IPS-NIHi11 (cell line): ENCODE measurements around the gene DNAJB13.

Experiments
- DNase-seq: peaks from one replicate; pipeline ENCODE4 v3.0.0; 2012; ENCODE audit warnings: mixed read lengths, low spot score

DNAJB13 gene

DNA sequence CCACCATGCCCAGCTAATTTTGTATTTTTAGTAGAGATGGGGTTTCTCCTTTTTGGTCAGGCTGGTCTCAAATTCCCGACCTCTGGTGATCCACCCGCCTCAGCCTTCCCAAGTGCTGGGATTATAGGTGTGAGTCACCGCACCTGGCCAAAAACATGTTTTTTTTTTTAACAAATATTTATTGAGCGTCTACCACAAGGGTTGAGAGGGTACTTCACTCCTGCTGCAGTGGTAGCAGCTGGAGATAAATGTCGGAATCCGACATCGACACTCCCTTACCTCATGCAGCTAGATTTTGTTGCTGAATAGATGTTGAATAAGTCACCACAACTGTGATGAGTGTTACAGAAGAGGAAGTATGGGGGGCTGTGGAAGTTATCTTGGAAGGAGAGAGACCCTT is 971 bp downstream of the DNAJB13 start:
- DNase-seq = no peak

DNA sequence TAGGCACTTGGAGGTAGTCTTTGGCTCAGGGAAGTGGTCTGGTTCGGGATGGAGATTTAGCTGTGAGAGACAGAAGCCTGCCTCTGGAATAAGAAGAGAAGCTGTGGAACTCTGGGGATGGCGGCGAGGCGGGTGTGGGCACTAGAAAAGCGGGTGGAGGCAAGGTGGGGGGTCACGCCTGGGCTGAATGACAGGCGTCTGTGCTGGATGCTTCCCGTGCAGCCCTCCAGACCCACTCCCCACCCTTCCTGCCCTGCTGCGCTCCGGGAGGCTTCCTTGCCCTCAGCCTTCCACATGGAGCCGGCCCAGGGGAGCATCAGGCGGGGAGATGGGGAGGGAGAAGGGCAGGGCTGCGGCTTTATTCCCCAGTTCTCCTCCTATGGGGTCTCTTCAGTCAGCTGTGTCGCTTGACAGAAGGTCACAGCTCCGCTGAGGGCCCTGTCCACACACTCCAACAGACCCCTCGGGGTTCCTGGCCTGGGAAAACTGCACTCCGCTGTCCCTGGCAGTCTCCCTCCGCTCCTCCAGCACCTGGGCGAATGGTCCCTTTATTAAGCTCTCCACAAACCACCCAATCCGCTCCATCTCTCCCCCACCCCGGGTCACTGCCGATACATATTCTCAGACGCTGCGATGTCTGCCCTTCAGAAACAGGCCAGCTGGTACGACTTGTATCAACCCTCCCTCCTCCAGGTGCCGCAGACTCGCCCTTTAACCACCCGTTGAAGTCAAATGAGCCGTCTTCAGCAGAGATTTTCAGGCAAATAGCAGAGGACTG is 6.2 kb downstream of the DNAJB13 start:
- no peak for DNase-seq

DNA sequence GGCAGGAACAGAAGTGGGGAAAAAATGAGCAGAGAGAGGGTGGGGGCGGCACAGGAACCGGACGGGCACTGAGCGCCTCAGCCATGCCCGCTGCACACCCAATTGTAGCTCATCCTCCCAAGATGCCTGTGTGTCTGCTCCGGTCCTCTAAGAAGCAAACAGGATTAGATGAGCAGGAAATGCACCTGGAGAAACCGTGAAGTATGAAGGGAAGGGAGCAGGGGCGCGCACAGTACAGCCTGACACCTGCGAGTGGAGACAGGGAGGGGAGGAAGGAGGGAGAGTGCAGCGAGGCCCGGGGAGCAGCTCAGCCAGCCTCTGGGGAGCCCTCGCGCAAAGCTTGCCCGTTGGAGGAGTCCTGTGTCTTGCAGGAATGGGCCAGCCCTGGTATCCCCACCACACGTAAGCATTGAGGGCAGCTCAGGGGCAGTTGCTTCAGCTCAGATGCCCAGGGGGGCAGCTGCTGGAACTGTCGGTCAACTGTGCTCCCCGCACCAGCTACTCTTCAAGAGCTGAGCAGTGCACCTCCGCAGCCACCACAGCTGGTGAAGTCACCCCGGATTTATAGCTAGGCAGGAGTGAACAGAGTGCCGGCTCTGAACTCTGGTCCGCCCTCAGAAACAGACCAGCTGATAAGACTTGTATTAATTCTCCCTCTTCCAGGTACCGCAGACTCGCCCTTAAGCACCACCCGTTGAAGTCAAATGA is 7.0 kb downstream of the DNAJB13 start:
- DNase-seq = no peak

DNA sequence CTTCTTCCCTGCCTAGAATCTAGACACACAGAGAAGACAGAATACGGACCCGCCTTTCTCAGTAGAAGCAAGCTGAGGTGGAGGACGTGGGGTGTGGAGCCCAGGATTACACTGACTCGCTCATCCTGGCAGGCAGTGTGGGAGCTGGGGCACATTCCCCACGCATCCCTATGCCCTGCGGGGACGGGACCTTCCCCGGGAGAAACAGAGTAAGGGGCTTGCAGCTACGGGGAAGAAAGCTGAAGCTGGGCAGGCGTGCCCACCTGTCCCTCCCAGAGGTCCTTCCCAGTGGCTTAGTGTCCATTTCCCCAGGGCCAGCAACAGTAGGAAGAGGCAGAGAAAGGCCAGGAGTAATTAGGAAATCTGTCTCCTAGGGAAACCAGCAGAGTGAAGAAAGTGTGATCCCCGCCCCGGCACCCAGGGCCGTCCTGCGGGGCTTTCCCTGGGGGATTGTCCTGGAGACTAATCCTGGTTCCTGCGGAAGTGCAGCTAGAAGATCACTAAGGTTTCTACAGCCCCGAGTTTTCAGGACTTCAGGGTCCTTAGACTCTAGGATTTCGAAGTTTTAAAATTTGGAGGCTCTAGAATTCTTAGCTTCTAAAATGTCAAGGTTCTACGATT is 7.8 kb downstream of the DNAJB13 start:
- DNase-seq = no peak

DNA sequence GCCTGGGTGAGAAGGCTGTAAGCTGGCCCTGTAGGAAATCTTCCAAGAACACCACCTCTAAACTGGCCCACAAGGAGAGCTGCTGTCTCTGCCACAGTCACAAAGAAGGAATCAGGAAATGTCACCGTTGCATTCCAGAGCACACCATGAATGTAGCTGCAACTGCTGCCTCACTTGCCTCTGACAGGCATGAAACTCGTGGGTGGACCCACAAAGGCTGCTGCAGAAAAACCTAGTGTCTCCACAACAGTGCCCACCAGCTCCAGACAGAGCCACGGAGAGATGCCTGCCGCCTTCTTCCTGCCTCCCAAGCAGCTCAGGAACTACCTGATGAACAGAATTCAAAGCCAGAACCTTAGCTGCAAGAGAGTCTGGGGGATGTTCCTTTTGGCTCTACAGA is 10.5 kb downstream of the DNAJB13 start:
- DNase-seq = no peak

DNA sequence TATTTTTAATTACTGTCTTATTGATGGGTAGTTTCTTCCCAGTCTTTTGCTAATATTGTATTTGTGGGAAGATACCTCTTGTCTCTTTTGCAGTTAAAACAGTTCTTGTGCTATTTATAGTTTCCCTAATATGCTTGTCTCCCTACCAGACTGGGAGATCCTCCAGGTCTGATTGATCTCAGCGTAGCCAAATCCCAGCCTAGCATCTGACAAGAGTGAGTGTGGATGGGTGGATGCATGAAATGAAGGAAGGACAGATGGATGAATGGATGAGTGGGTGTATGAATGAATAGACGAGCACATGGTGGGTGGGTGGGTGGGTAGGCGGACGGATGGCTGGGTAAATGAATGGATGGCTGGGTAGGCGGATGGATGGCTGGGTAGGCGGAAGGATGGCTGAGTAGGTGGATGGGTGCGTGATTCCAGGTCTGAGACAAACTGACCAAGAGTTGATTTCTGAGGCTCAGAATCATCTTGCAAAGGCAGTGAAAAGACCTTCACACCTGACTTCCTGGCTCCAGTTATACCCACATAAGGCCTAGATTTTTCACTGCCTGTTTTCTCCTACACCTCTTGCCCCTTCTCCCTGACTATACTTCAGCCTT is 11.4 kb downstream of the DNAJB13 start:
- DNase-seq = no peak

DNA sequence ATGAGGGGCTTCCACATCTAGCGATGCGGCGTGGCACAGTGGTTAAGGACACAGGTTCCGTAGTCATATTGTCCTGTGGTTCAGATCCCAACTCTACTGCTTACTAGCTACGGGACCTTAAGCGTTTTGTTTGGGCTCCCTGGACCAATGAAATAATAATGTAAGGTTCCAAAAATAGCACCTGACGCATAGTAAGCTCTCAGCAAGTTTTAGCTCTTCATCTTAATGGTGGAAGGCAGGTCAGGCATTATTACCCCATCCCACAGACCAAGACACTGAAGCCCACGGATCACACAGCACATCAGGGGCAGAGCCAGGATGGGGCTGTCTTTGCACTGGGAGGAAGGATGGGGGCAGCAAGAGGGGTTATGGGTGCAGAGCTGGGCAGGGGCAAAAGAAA is 13.0 kb downstream of the DNAJB13 start:
- no peak for DNase-seq

DNA sequence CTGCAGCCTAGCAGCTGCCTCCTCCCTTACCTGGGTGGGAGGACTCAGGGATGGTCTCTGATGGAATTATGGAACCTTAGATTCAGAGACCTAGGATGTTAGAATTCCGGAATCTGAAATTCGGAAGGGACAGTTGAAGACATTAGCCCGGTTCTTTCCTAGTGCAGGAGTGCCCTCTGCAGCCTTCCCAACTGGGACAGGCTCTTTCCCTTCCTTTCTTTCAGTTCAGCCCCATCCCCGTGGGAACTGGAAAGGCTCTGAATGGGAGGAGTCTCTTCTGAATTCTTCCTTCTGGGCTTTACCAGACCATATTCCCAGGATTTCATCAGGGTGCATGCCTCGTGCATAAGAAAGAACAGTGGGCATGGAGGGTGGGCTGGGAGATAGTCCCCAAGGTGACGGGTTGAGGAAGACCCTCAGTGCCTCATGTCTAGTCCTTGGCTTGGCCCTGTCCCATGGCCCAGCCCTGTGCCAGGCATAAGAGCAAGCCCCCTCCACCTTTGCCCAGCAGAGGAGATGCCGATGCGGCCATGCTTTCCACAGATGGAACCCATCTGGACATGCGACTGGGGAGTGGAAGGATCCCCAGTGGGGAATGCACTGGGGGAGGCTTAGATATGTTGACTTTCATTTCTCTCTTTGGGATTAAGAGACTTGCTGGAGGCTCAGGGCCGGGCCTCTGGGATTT is 14.4 kb downstream of the DNAJB13 start:
- DNase-seq = no peak

DNA sequence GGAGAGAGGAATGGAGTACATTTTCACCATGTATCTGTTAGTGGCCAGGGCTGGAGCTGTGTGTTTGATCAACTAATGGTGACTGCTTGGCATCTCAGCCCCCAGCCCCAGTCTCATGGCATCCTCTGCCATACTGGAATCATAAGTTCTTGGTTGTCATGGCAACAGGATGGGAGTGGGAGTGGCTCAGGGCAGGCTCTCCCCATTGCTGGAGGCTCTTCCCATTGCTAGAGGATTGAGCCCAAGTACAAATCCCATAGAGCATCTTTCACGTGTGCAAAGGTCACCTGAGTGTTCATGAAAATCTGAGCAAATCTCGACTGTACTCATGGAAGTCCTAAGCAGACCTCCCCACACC is 14.9 kb downstream of the DNAJB13 start:
- DNase-seq = no peak

DNA sequence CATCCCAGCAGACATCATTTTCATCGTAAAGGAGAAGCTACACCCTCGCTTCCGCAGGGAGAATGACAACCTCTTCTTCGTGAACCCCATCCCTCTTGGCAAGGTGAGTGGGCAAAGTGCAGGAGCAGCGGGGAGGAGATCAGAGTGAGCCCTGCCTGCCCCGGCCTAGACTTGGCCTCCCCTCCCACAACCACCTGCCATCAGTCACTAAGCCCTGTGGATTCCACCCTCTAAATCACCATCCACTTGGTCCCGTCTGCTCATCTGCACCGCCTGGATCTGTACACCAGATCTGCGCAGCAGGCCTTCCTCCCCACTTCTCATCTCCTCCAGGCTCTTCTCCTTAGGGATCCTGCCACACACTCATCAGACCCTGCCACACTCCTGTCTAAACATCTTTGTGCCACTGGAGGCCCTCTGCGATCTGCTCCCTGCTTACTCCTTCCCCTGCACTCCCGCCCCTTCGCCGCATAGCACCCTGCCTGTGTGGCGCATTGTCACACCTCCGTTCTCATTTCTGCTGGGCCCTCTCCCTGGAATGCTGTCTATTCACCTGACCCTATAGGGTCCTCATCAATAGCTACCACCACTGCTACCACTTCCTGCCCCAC is 17.6 kb downstream of the DNAJB13 start:
- no peak for DNase-seq

DNA sequence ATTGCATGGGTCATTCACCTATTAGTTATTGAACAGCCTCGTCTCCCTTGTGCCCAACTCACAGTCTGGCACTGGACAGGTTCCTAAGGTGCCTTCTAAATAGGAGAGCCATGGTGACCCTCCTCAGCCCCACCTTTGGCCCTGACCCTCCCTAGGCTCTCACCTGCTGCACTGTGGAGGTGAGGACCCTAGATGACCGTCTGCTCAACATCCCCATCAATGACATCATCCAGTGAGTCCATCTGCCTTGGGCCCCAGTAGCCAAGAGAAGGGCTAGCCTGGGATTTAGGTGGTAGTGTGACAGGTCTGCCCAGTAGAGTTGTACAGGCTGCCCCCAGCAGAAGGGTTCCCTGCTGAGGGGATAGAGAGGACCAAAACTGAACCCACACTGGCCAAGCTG is 18.3 kb downstream of the DNAJB13 start:
- DNase-seq = no peak

DNA sequence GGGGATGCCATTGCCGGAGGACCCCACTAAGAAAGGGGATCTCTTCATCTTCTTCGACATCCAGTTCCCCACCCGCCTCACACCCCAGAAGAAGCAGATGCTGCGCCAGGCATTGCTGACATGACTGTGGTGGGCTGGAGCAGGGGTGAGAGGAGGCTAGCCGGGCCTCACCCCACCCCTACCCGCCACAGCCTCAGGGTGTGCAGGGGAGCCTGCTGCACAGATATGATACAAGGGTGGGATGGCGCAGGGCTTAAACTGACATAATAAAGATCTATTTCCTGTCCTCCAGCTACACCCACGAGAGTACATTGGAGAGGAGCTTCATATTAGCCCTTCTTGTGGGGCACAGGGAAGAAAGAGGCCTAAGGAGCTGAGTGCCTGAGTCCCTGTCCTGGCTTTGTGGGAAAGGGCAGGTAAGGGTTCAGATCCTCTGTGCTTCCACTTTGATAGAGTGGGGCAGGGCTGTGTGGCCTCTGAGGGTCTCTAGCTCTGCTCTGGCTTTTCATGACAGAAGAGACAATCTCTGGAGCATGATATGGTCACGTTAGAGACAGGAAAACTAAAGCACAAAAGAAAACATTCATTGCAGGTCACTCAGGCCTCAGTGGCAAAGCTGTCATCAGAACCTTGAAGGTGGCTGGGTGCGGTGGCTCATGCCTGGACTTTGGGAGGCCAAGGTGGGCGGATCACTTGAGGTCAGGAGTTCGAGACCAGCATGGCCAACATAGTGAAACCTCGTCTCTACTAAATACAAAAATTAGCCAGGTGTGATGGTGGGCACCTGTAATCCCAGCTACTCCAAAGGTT is 19.4 kb downstream of the DNAJB13 start:
- DNase-seq = no peak

DNA sequence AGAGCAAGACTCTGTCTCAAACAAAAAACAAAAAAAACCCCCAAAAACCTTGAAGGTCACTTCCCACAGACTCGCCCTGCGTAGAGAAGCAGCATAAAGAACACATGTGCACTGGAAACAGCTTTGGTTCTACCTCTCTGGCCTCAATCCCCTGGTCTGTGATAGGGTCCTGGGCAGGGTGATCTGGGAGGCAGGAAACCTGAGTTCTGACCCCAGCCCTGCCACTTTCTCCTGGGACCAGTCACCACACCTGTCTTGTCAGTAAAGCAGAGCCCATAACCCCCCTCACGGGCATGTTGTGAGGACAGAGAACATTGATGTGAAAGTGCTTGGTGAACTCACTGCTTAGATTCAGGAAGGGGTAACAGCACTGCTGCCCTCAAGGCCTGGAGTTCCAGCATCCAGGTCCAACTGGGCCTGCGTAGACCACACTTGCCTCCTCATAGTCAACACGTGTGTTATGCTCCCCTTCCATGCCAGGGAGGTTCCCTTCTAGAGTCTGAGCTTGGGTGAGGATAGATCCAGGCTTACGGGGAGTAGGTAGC is 20.4 kb downstream of the DNAJB13 start:
- no peak for DNase-seq

DNA sequence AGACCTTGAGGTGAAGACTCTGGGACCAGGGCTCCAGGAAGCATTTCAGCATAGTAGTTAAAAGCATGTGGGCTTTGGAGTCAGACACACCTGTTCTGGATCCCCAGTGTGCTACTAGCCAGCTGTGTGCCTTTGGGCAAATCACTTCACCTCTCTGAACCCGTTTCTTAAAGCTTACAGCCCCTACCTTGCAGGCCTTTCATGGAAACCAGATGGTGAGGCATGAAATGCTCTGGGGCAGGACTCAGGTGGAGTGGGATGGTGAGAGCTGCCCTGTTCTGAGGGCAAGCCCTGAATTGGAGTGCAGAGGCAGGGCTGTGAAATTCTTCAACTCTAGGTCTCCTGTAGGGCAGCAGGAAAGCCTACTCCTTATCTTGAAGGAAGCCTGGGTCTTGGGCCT is 21.4 kb downstream of the DNAJB13 start:
- no peak for DNase-seq

DNA sequence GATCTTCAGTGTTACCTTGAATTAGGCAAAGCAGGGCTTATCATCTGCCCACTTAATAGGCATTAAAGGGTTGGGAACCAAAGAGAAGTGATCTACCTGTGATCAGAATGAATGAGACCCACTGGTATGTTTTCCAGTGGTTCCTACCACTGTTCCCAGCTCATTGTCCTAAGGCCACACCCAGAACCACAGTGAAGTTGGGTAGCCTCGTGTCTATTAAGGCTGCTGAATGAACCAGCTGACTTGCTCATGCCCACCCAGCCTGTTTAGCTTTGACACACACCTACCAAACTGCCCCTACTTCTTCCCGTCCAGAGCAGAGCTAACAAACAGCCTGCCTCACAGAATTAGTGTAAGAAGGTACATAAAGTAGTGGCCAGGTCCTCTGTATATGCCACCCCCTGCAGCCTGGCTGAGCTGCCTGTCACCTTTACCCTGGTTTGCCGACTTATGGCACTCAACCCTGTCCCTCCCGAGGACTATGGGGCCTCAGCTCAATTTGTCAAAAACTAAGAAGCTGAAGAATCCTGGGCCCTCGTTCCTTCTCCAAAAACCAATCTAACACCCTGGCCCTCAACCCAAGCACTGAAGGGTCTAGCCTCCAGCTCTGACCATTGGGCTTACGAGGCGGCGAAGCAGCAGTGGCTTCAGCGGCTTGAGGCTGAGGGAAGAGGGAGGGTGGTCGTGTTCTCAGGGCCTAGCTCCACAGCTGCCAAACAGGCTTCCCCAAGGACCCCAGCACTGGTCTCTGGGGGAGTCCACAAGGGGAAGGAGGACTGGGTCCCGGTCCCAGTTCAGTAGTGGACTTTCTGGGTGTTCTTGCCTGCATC is 22.0 kb downstream of the DNAJB13 start:
- no peak for DNase-seq

DNA sequence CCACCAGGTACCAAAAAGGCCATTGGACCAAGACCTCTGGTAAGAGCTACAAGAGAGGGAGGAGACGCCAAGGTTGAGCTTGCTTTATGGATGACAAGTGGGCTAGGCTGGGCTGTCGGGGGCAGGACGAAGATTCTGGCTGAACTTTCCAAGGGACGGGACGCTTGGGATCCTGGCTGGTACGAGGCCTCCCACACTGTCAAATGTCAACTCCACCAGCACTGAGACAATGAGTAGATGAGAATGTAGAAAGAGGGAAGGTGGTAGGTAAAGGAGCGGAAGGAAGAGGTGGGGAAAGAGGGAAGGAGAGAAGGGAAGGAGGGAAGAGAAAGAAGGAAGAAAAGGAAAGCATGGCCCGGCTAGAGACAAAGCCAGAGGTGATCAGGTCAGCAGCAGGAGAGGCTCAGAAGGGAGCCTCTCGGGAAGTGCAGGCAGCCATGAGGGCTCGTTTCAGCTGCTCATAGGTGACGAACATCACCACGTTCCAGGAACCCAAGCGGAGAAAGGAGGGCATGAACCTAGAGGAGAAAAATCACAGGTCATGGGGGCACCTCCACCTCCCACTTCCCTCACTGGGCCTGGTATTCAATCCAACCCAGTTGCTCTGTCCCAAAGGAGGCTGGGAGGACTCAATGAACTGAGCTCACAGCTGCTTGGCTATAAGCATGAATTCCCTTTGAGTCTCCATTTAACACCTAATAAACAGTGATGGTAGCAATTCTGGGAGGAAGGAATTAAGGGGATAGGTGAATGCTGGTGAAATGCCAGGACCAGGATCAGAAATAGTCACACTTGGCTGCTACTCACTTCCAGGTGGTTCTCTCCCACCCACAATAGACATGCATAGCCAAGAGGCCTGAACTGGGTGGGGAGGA is 24.0 kb downstream of the DNAJB13 start:
- DNase-seq = no peak

DNA sequence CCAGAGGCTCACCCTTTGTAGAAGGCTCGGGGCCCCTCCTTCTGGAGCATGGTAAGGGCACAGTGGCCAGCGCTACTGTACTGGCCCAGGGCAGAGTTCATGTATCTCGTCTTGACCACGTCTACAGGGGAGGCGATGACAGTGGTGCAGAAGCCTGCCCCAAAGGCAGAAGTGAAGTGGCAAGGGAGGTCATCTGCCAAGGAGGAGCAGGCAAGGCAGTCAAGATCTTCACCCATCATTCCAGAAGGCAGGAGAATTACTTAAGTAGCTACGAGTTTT is 24.6 kb downstream of the DNAJB13 start:
- DNase-seq = no peak

DNA sequence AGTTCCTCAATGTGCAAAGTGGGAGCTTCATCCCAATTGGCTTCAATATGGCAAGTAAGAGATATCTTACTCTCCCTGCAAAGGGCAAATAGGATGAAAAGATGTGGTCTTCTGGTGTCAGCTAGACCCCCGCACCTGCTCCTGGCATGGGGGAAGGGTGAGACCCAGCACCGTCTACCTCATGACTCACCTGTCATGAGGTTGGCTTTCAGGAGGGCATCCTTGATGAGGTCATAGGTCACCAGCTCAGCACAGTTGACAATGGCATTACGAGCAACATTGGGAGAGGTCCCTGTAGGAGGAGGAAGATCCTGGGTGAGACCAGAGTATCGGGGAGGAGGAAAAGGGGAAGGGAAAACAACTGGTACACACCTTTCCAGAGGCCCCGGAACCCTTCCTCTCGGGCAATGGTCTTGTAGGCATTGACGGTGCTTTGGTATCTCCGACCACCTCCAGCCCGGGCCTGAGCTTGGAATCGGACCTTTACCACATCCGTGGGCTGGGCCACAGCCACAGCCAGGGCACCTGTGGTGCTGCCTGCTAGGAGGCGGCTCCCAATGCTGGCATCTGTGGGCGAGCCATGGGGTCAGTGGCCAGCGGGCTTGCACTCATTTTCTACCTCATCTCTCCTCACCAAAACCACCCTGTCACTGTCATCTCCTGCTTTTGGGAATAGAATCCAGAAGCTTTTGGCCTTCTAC is 25.8 kb downstream of the DNAJB13 start:
- no peak for DNase-seq
